ENCODE measurements around the gene HKDC1. TPM values are rescaled to one million over a fixed set of nuclear protein-coding genes. Genes with fewer than 3 reads are reported as not detected.

Gene HKDC1
- polyA plus RNA-seq, 2 of the 4 experiments (the other 2 are of a cell fraction): 32.5 to 32.8 TPM

DNA sequence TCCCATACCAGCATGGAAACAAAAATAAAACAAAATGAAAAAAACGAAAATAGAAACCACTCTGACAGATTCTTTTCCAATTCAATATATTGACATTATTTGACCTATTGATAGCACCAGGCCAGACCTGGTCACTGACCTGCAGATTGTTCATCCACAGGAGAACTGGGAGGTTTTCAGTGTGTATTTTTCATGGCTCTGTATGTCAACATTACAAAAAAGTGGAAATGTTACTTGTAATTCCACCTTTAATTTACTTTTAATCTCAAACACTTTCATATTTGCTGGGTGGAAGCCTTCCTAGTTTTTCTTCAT is 2.9 kb downstream of the HKDC1 start:
- peak overlapping the region; percentile 55; the same call in 1 of the 3 replicates for H3K4me3 ChIP-seq
- 0% methylated on average over 1 of the region's 1 CpG for WGBS (ENCODE audit: missing lambda C conversion rate)

DNA sequence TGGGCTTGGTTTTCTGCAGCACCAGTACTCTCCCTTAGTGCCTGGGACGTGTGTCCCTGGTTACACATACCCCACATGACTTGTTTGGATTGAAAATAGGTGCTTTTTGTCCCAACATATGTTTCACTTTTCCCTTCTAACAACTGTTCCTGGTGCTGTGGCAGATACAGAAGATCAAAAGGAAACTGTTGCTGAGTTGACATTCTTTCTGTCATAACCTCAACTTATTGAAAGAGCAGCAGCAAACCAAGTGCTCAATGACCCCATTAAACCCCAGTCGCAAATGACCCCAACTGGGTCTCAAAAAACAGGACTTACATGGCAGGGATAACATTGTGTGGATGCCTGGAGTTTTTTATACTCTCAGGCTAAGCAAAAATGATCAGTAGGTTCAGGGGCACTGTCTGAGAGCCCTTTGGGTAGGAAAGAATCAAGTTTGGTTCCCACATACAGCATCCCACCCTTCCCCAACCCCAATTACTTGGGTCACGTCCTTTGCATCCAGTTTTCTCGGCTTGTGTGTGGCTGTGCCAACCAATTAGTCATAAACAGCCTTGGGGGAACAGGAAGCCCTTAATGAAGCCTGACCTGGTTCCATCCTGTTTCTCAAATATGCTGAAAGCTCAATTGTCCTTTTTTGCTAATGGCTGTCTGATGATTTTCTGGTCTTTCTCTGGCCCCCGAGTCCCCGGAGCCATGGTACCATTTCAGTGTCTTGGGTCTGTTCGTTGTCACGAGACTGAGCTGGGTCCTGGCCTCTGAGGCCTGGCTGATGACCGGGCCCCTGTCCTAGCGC is 4.9 kb downstream of the HKDC1 start:
- Histone ChIP-seq H3K27ac (peak overlapping the region in 1 of 2 experiments; percentile 38; a peak in 1 of 6 replicates), H3K9me3 (no peaks in the 10 kb centered on the region), H3K4me2 (peak overlapping the region; percentile 29; the same call in 1 of the 3 replicates), H3K4me1 (peaks cover 61% of the 10 kb centered on the region), H3K4me3 (no peak overlapping the region)
- 74% methylated on average over 10 of the region's 10 CpGs for whole genome bisulfite sequencing (ENCODE audit: missing lambda C conversion rate)
- no peak for FAIRE-seq
- no peak for ATAC-seq
- POLR2A ChIA-PET: no interaction called here
- TF ChIP-seq FOSL2 (IDR thresholded peaks at IDR 0.05) (no peak), FOSL2 (CRISPR knock-in tag; IDR thresholded peaks at IDR 0.05) (no peak), MAFK (IDR thresholded peaks at IDR 0.05; ENCODE audit: partially characterized antibody) (peak; percentile 47)
- no peak for DNase-seq (ENCODE audit: low read depth in 1 of 2, low spot score in 1 of 2)
- CTCF ChIA-PET: interaction anchor here (2.3 kb wide), 1 partner anchor 13 kb away, joined by 6 read pairs; no protein-coding TSS in a partner anchor

More for the DNA sequence above, 2.9 kb downstream of the HKDC1 start:
- DNase-seq (ENCODE audit: low read depth in 1 of 2, low spot score in 1 of 2): no peak
- FAIRE-seq: no peak
- POLR2A ChIA-PET: interaction anchor here (0.9 kb wide), 1 partner anchor 43 kb away, joined by 3 read pairs; the partner anchor contains the start of gene SUPV3L1
- CTCF ChIA-PET: interaction anchor here (0.6 to 1.5 kb wide), 14 partner anchors 8 to 694 kb away, joined by 3 to 7 read pairs (median 4); no protein-coding TSS in a partner anchor
- no peaks in the 10 kb centered on the region for H3K9me3 ChIP-seq
- TF ChIP-seq BHLHE40 (IDR thresholded peaks at IDR 0.05; ENCODE audit: low read depth, low read length): no peak
- TF ChIP-seq KDM5A (IDR thresholded peaks at IDR 0.05): no peak
- no peak for TF ChIP-seq CHD2 (IDR thresholded peaks at IDR 0.05; ENCODE audit: low read length, partially characterized antibody)
- peak overlapping the region; percentile 77 for H3K4me2 ChIP-seq
- peak overlapping the region; percentile 81 to 91 for H3K27ac ChIP-seq
- peaks cover 61% of the 10 kb centered on the region for H3K4me1 ChIP-seq
- no peak for ATAC-seq

GRCh38 chr10:69225681-69226080 is 5.5 kb downstream of the HKDC1 start:
- no peaks in the 10 kb centered on the region for H3K9me3 ChIP-seq
- DNase-seq (ENCODE audit: low read depth in 1 of 2, low spot score in 1 of 2): no peak
- no peak for ATAC-seq
- TF ChIP-seq POLR2AphosphoS2 (conservative IDR thresholded peaks at IDR 0.05; ENCODE audit: low read length) (no peak), MAFK (IDR thresholded peaks at IDR 0.05; ENCODE audit: partially characterized antibody) (no peak), KDM1A (IDR thresholded peaks at IDR 0.05; ENCODE audit: low read depth) (no peak), SMC3 (IDR thresholded peaks at IDR 0.05) (no peak), HOXB13 (CRISPR knock-in tag; IDR thresholded peaks at IDR 0.05; ENCODE audit: low read depth) (no peak), CBX2 (IDR thresholded peaks at IDR 0.05; ENCODE audit: borderline replicate concordance, low read depth) (no peak), TFCP2L1 (CRISPR knock-in tag; IDR thresholded peaks at IDR 0.05) (no peak), NR3C1 (IDR thresholded peaks at IDR 0.05) (no peak), ATOH8 (CRISPR knock-in tag; IDR thresholded peaks at IDR 0.05; ENCODE audit: low read depth) (no peak), EHMT2 (IDR thresholded peaks at IDR 0.05; ENCODE audit: low read depth) (no peak), RAD21 (conservative IDR thresholded peaks at IDR 0.05 in 1 of 2, IDR thresholded peaks at IDR 0.05 in 1 of 2) (no peak), ZFP36 (IDR thresholded peaks at IDR 0.05; ENCODE audit: borderline replicate concordance, partially characterized antibody) (no peak), EHF (CRISPR knock-in tag; IDR thresholded peaks at IDR 0.05) (no peak), NFE2L2 (conservative IDR thresholded peaks at IDR 0.05; ENCODE audit: low read length) (no peak), GATA3 (IDR thresholded peaks at IDR 0.05; ENCODE audit: borderline replicate concordance) (no peak)
- TF ChIP-seq, protein P1, sequence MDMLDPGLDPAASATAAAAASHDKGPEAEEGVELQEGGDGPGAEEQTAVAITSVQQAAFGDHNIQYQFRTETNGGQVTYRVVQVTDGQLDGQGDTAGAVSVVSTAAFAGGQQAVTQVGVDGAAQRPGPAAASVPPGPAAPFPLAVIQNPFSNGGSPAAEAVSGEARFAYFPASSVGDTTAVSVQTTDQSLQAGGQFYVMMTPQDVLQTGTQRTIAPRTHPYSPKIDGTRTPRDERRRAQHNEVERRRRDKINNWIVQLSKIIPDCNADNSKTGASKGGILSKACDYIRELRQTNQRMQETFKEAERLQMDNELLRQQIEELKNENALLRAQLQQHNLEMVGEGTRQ (IDR thresholded peaks at IDR 0.05): no peak
- no peak overlapping the region for H3K4me2 ChIP-seq
- WGBS (ENCODE audit: missing lambda C conversion rate): 88% methylated on average over 10 of the region's 10 CpGs
- peaks cover 65% of the 10 kb centered on the region for H3K4me1 ChIP-seq
- no peak overlapping the region for H3K4me3 ChIP-seq
- FAIRE-seq: no peak
- ChIA-PET CTCF (interaction anchor here (1.0 to 2.3 kb wide), 3 partner anchors 9 to 165 kb away, joined by 6 read pairs; no protein-coding TSS in a partner anchor), POLR2A (no interaction called here)
- H3K27ac ChIP-seq: no peak overlapping the region
